ENCODE results near the gene KCNH3. TPM values are rescaled to one million over a fixed set of nuclear protein-coding genes. Genes with fewer than 3 reads are reported as not detected.

KCNH3 gene
- total RNA-seq, 2 experiments from 2014 or later: 0.57 to 0.91 TPM

DNA sequence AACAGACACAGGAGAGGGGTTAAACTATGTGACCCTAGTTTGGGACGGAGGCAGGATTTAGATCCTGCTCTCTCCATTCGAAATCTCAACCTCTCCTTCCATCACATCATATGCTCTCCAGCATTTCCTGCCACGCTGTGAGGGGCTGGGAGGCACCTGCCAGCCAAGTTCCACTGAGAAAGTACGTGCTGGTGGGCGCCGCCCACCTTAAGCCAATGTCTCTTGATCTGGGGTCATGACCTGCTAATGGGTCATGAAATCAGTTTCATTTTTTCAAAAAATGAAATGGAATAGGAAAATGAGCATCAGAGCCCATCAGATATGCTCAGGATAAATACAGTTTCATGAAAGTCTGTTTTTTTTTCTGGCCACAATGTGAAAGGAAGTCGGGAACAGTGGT lies 21.9 kb downstream of the KCNH3 start:
- CTCF ChIA-PET: interaction anchor here (1.7 kb wide), 1 partner anchor 11 kb away, joined by 4 read pairs; no protein-coding TSS in a partner anchor
- peaks cover 34% of the 10 kb centered on the region for H3K36me3 Mint-ChIP-seq (ENCODE audit: low read depth)
- intact Hi-C loops (cut with micrococcal nuclease): no loop called here
- DNase-seq: no peak
- no peaks in the 10 kb centered on the region for H3K27me3 Mint-ChIP-seq (ENCODE audit: low read depth)
- no peak overlapping the region for H3K27ac Mint-ChIP-seq
- H3K9me3 Mint-ChIP-seq: no peaks in the 10 kb centered on the region
- H3K4me1 Mint-ChIP-seq (ENCODE audit: low read depth): peaks cover 14% of the 10 kb centered on the region
- H3K4me3 Mint-ChIP-seq: no peak overlapping the region

DNA sequence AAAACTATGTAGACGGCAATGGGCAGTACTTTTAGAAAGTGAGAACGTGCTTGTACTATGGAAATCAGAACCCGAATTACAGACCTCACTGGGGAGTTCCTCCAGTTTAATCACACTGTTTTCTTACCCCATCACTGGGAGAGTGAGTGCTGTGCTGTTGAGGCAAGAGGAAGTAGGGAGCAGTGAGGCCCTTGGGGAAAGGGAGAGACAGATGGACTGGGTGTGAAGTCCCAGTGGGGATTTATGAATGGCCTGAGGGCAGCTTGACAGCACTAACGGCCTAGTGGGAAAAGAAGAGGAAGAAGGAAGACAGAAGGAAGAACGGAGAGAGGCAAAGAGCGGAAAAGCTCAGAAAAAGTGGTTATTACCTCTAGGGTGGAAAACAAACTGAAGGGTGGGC lies 23.4 kb downstream of the KCNH3 start:
- no peak for DNase-seq
- intact Hi-C loops (cut with micrococcal nuclease): no loop called here
- Mint-ChIP-seq H3K4me1 (ENCODE audit: low read depth) (peaks cover 28% of the 10 kb centered on the region), H3K27ac (no peak overlapping the region), H3K36me3 (ENCODE audit: low read depth) (peaks cover 32% of the 10 kb centered on the region), H3K4me3 (no peak overlapping the region), H3K9me3 (no peaks in the 10 kb centered on the region), H3K27me3 (ENCODE audit: low read depth) (no peaks in the 10 kb centered on the region)
- CTCF ChIA-PET: interaction anchor here (1.7 kb wide), 1 partner anchor 10 kb away, joined by 4 read pairs; no protein-coding TSS in a partner anchor

DNA sequence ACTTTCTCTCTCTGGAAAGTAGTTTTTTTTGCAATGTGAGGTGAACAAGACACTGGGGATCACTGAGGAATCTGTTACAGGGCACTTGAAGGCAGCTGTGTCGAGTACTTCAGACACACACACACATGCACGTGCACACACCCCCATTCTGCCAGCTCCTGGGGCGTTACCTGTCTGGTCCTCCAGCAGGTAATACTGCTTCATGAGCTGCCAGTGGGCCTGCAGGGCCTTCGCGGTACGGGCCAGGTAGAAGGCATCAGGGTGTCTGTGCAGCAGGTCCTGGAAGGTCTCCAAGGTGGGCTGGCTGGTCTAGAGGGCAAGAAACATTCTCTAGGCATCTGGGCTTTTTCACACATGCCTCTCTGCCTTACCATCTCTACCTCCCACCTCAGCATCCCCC lies 24.0 kb downstream of the KCNH3 start:
- CTCF ChIA-PET: no interaction called here
- Mint-ChIP-seq H3K27ac (no peak overlapping the region), H3K36me3 (ENCODE audit: low read depth) (peaks cover 32% of the 10 kb centered on the region), H3K4me3 (no peak overlapping the region), H3K4me1 (ENCODE audit: low read depth) (peaks cover 28% of the 10 kb centered on the region), H3K9me3 (no peaks in the 10 kb centered on the region), H3K27me3 (ENCODE audit: low read depth) (no peaks in the 10 kb centered on the region)
- intact Hi-C loops (cut with micrococcal nuclease): no loop called here
- DNase-seq: no peak

- H3K27me3 Mint-ChIP-seq (ENCODE audit: low read depth): no peaks in the 10 kb centered on the region
- intact Hi-C loops (cut with micrococcal nuclease): no loop called here
- CTCF ChIA-PET: interaction anchor here (0.6 to 1.7 kb wide), 5 partner anchors 10 to 275 kb away, joined by 3 to 5 read pairs (median 4); no protein-coding TSS in a partner anchor
- H3K4me1 Mint-ChIP-seq (ENCODE audit: low read depth): peaks cover 36% of the 10 kb centered on the region
- H3K36me3 Mint-ChIP-seq (ENCODE audit: low read depth): peaks cover 30% of the 10 kb centered on the region
- no peak for DNase-seq
- no peaks in the 10 kb centered on the region for H3K9me3 Mint-ChIP-seq
- no peak overlapping the region for H3K27ac Mint-ChIP-seq
- H3K4me3 Mint-ChIP-seq: no peak overlapping the region
Observed at GRCh38 chr12:49563951-49564685, 25.3 kb downstream of the KCNH3 start.

DNA sequence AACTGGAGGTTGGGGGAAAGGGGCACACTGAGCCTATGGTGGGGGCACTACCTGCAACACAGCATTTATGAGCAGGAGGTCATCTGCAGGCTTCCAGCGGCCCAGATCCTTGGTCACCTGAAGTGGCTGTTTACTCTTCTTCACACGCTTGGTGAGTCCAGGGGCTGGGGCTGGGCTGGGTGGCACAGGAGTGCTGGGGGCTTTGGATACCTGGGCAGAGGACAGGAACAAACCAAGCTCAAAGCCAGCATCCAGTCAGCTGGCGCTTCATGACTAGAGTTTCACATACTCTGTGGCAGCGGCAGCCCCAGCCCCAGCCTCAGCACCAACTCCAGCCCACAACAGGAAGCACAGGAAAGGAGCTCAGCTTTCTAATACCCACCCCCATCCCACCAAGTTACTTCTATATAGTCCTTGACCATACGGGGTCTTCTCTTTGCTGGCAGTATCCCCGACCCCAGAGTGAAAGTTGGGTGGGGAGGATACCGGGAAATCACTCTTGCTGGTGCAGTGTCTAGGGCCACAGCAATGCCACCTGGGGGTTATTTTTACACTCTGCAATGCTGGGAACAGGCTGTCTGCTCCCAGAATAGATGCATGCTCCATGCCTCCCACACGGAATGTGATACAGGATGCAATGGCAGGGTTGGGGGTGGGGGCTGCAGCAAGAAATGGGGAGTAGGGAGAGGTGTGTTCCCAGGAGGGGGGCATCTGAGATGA lies 26.0 kb downstream of the KCNH3 start:
- Mint-ChIP-seq H3K36me3 (ENCODE audit: low read depth) (peaks cover 25% of the 10 kb centered on the region), H3K27ac (no peak overlapping the region), H3K9me3 (no peaks in the 10 kb centered on the region), H3K27me3 (ENCODE audit: low read depth) (no peaks in the 10 kb centered on the region), H3K4me3 (no peak overlapping the region), H3K4me1 (ENCODE audit: low read depth) (peaks cover 38% of the 10 kb centered on the region)
- CTCF ChIA-PET: interaction anchor here (0.6 to 1.7 kb wide), 4 partner anchors 12 to 276 kb away, joined by 3 to 5 read pairs (median 4); no protein-coding TSS in a partner anchor
- intact Hi-C loops (cut with micrococcal nuclease): loop anchor here (5.0 kb wide), 2 partner anchors 142 to 462 kb away; partner anchors contain the start of genes FMNL3 and RACGAP1
- DNase-seq: no peak

- intact Hi-C loops (cut with micrococcal nuclease): loop anchor here (5.0 kb wide), 2 partner anchors 142 to 462 kb away; partner anchors contain the start of genes FMNL3 and RACGAP1
- H3K4me3 Mint-ChIP-seq: no peak overlapping the region
Observed at GRCh38 chr12:49565406-49566265, 26.8 kb downstream of the KCNH3 start.

DNA sequence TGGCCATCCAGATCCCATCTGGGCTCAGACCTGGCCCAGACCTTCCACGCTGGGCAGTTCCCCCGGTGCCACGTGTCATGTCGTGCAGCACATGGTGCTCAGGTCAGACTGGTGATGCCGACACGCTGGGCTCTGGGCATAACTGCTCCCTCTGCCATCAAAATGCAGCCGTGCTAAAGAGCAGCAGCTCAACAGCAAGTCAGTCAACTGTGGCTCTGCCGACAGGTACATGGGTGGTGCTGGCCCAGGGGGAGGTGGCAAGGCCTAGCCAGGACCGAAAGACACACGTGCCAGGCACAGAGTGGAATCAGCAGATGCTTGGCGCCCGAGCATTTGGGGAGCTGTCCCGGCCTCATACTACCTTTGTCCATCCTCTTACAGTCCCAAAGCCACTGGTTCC lies 27.5 kb downstream of the KCNH3 start:
- Mint-ChIP-seq H3K27me3 (ENCODE audit: low read depth) (no peaks in the 10 kb centered on the region), H3K36me3 (ENCODE audit: low read depth) (peaks cover 19% of the 10 kb centered on the region), H3K4me1 (ENCODE audit: low read depth) (peaks cover 47% of the 10 kb centered on the region), H3K27ac (no peak overlapping the region), H3K9me3 (no peaks in the 10 kb centered on the region), H3K4me3 (peak overlapping the region; percentile 27)
- CTCF ChIA-PET: interaction anchor here (0.6 to 2.3 kb wide), 3 partner anchors 15 to 521 kb away, joined by 4 to 6 read pairs (median 5); no protein-coding TSS in a partner anchor
- intact Hi-C loops (cut with micrococcal nuclease): loop anchor here (5.0 kb wide), 2 partner anchors 141 to 461 kb away; partner anchors contain the start of genes FMNL3 and RACGAP1
- no peak for DNase-seq

More at GRCh38 chr12:49565406-49566265, 26.8 kb downstream of the KCNH3 start:
- DNase-seq: no peak
- peaks cover 45% of the 10 kb centered on the region for H3K4me1 Mint-ChIP-seq (ENCODE audit: low read depth)
- H3K27me3 Mint-ChIP-seq (ENCODE audit: low read depth): no peaks in the 10 kb centered on the region
- no peak overlapping the region for H3K27ac Mint-ChIP-seq
- no peaks in the 10 kb centered on the region for H3K9me3 Mint-ChIP-seq
- CTCF ChIA-PET: interaction anchor here (1.7 to 2.3 kb wide), 2 partner anchors 14 to 207 kb away, joined by 5 to 6 read pairs; no protein-coding TSS in a partner anchor
- H3K36me3 Mint-ChIP-seq (ENCODE audit: low read depth): peaks cover 21% of the 10 kb centered on the region

GRCh38 chr12:49567302-49567610 lies 28.4 kb downstream of the KCNH3 start:
- CTCF ChIA-PET: interaction anchor here (0.6 to 2.3 kb wide), 5 partner anchors 10 to 211 kb away, joined by 3 to 6 read pairs (median 3); no protein-coding TSS in a partner anchor
- Mint-ChIP-seq H3K27me3 (ENCODE audit: low read depth) (no peaks in the 10 kb centered on the region), H3K36me3 (ENCODE audit: low read depth) (peaks cover 15% of the 10 kb centered on the region), H3K27ac (peak overlapping the region; percentile 98), H3K4me3 (peak overlapping the region; percentile 99), H3K9me3 (no peaks in the 10 kb centered on the region), H3K4me1 (ENCODE audit: low read depth) (peaks cover 50% of the 10 kb centered on the region)
- DNase-seq: no peak
- intact Hi-C loops (cut with micrococcal nuclease): loop anchor here (5.0 kb wide), 2 partner anchors 140 to 460 kb away; partner anchors contain the start of genes FMNL3 and RACGAP1

DNA sequence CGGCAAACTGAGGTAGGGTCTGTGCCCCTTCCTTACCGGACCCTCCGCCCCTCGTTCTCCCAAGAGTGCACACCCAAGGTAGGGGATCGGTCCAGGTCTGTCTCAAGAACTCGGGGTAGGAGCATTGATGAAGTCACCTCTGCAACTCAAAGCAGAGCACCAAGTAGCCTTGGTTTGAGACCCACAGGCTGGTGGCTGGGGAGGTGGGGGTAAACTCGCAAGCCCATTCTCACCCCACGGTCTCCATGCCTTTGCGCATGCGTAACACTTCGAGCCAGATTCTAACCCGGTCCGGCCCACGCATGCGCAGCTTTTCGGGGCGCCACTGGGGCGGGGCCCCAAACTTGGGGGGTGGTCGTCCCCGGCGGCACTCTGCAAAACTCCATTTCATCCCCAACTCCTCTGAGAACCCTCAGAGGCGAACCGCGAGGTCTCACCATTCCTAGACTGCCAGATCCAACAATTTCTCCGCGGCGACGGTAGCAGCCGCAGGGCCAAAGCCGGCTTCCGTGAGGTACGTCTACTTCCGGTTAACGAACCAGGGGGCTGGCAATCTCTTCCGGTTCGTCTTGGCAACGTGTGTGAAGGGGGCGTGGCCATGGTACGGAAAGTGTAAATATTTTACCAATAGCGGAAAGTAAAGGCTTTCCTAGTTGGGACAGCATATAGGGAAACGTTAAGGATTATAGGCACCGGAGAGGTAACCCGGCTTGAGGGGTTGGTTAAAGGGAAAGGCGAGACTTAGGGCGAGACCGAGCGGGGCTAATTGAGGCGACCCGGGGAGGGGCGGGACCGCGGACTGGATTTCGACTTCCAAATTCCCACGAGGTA lies 29.0 kb downstream of the KCNH3 start, which contains the start of gene MCRS1:
Gene MCRS1, minus strand, starts transcription at position 532 of the 831 bp plus-strand sequence. CDS start 1,411 bp downstream, outside the sequence.
- Mint-ChIP-seq H3K27ac (peak within 1 kb of the TSS; percentile 98), H3K27me3 (ENCODE audit: low read depth) (no peaks in the 10 kb centered on the region), H3K4me1 (ENCODE audit: low read depth) (peaks cover 50% of the 10 kb centered on the region), H3K9me3 (no peaks in the 10 kb centered on the region), H3K4me3 (peak within 1 kb of the TSS; percentile 99), H3K36me3 (ENCODE audit: low read depth) (peaks cover 12% of the 10 kb centered on the region)
- CTCF ChIA-PET: interaction anchor here (0.8 to 2.3 kb wide), 3 partner anchors 11 to 211 kb away, joined by 3 to 6 read pairs (median 3); no protein-coding TSS in a partner anchor
- DNase-seq: peak; percentile 91
- intact Hi-C loops (cut with micrococcal nuclease): loop anchor here (1.0 to 5.0 kb wide), 3 partner anchors 54 to 459 kb away; partner anchors contain the start of genes FMNL3 and RACGAP1

GRCh38 chr12:49568442-49569162 lies 29.8 kb downstream of the KCNH3 start:
- Mint-ChIP-seq H3K27me3 (ENCODE audit: low read depth) (no peaks in the 10 kb centered on the region), H3K4me1 (ENCODE audit: low read depth) (peaks cover 50% of the 10 kb centered on the region), H3K27ac (peak overlapping the region; percentile 98), H3K4me3 (peak overlapping the region; percentile 99), H3K9me3 (no peaks in the 10 kb centered on the region), H3K36me3 (ENCODE audit: low read depth) (peaks cover 11% of the 10 kb centered on the region)
- DNase-seq: no peak
- CTCF ChIA-PET: no interaction called here
- intact Hi-C loops (cut with micrococcal nuclease): loop anchor here (1.0 to 5.0 kb wide), 3 partner anchors 54 to 459 kb away; partner anchors contain the start of genes FMNL3 and RACGAP1
